ENCODE measurements around the gene FAM78B.

Gene FAM78B

GRCh38 chr1:166064951-166065350 lies 101.8 kb downstream of the FAM78B start:
- no peak for DNase-seq (ENCODE audit: low read depth)
- TF ChIP-seq, protein P1, sequence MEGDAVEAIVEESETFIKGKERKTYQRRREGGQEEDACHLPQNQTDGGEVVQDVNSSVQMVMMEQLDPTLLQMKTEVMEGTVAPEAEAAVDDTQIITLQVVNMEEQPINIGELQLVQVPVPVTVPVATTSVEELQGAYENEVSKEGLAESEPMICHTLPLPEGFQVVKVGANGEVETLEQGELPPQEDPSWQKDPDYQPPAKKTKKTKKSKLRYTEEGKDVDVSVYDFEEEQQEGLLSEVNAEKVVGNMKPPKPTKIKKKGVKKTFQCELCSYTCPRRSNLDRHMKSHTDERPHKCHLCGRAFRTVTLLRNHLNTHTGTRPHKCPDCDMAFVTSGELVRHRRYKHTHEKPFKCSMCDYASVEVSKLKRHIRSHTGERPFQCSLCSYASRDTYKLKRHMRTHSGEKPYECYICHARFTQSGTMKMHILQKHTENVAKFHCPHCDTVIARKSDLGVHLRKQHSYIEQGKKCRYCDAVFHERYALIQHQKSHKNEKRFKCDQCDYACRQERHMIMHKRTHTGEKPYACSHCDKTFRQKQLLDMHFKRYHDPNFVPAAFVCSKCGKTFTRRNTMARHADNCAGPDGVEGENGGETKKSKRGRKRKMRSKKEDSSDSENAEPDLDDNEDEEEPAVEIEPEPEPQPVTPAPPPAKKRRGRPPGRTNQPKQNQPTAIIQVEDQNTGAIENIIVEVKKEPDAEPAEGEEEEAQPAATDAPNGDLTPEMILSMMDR (IDR thresholded peaks at IDR 0.05; ENCODE audit: low read depth, low read length, missing control alignments) = no peak

GRCh38 chr1:166064313-166064926 lies 102.4 kb downstream of the FAM78B start:
- TF ChIP-seq, protein P1 (IDR thresholded peaks at IDR 0.05; ENCODE audit: low read depth, low read length, missing control alignments) = no peak
- DNase-seq (ENCODE audit: low read depth) = no peak
- H3K4me3 ChIP-seq (ENCODE audit: low read depth, low read length) = no peak overlapping the region

More at GRCh38 chr1:166064951-166065350, 101.8 kb downstream of the FAM78B start:
- H3K4me3 ChIP-seq (ENCODE audit: low read depth, low read length) = no peak overlapping the region

GRCh38 chr1:166063701-166064100 lies 103.1 kb downstream of the FAM78B start:
- TF ChIP-seq, protein P1 (IDR thresholded peaks at IDR 0.05; ENCODE audit: low read depth, low read length, missing control alignments) = no peak
- DNase-seq (ENCODE audit: low read depth) = no peak
- no peak overlapping the region for H3K4me3 ChIP-seq (ENCODE audit: low read depth, low read length)

DNA sequence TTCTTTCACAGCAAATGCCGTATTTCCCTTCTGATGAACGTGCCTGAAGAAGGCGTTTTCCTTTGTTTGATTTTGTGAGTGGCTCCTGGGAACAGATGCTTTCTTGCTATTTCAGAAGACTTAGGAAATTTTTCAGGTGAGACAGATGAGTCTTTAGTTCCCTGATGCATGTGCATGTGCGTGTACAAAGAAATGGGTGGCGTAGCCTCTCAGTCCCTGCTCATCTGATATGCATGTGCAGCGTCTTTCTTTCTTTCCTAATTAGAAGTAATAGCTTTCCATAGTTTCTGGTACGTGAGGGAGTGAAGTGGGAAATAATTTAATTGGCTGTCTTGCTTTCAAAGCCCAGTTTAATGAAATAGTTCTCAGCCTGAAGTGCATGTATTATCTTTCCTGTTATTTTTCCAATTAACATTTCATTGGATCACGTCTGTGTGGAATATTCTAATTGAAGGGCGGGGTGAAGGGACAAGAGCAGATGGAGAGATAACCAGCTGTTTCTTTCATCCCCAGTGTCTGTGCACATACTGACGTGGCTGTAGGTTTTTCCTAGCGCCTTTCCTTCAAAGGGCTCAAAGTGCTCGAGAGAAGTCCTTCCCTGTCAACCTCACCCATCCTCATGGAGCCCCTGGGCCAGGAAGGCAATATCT lies 104.3 kb downstream of the FAM78B start:
- TF ChIP-seq, protein P1 (IDR thresholded peaks at IDR 0.05; ENCODE audit: low read depth, low read length, missing control alignments) = no peak
- no peak overlapping the region for H3K4me3 ChIP-seq (ENCODE audit: low read depth, low read length)
- no peak for DNase-seq (ENCODE audit: low read depth)

- H3K4me3 ChIP-seq (ENCODE audit: low read depth, low read length) = no peak overlapping the region
- TF ChIP-seq, protein P1 (IDR thresholded peaks at IDR 0.05; ENCODE audit: low read depth, low read length, missing control alignments) = no peak
- no peak for DNase-seq (ENCODE audit: low read depth)
Observed at GRCh38 chr1:166057650-166058049, 109.2 kb downstream of the FAM78B start.

- DNase-seq (ENCODE audit: low read depth) = no peak
- H3K4me3 ChIP-seq (ENCODE audit: low read depth, low read length) = no peak overlapping the region
- TF ChIP-seq, protein P1 (IDR thresholded peaks at IDR 0.05; ENCODE audit: low read depth, low read length, missing control alignments) = no peak
Observed at GRCh38 chr1:166053395-166053794, 113.4 kb downstream of the FAM78B start.

Data from GM12864 (cell line).